HEK293 (cell line): Measurements from ENCODE around the gene MAP3K9.

ENCODE experiments used
- CTCF ChIA-PET: fragments of 350-600 bp; formaldehyde crosslinking; extraction: SDS; loops from one replicate; lab custom pipeline; 2021; ENCODE audit warnings: antibody characterized with exemption; lab: Yijun Ruan, JAX
- POLR2A ChIA-PET: fragments of 300-600 bp; formaldehyde crosslinking; extraction: SDS; loops from one replicate; lab custom pipeline; 2020; ENCODE audit warnings: antibody characterized with exemption, inconsistent platforms; lab: Yijun Ruan, JAX
- H3K27ac ChIP-seq: fragments of 200-500 bp; sonication (Bioruptor generic); 2 replicates; pipeline ENCODE4 v1.5.1; 2014; ENCODE audit warnings: low read depth, low read length, control low read depth, inconsistent platforms; ENCODE audit errors: extremely low read depth
- H3K36me3 ChIP-seq, 2 experiments: fragments of 200-500 bp in 1 of 2; sonication (Bioruptor generic) in 1 of 2; 1 replicate in 1 of 2; 2 replicates in 1 of 2; pipeline ENCODE4 v1.5.1; 2014 to 2017; ENCODE audit warnings: inconsistent platforms in 2 of 2, low read length in 2 of 2; ENCODE audit not compliant: control insufficient read depth in 2 of 2, insufficient read depth in 1 of 2
- H3K4me1 ChIP-seq: fragments of 200-500 bp; sonication (Bioruptor generic); 2 replicates; pipeline ENCODE4 v1.5.1; 2014; ENCODE audit warnings: mild to moderate bottlenecking, low read length, inconsistent platforms; ENCODE audit not compliant: control insufficient read depth, insufficient read depth
- H3K4me3 ChIP-seq: 2 replicates; pipeline ENCODE4 v1.5.1; 2011; ENCODE audit warnings: low read depth, mild to moderate bottlenecking, control low read depth, low read length, moderate library complexity
- H3K9me3 ChIP-seq: fragments of 200-500 bp; sonication (Bioruptor generic); 2 replicates; pipeline ENCODE4 v1.5.1; 2014; ENCODE audit warnings: low read depth, low read length, inconsistent platforms; ENCODE audit not compliant: control insufficient read depth, insufficient read depth
- BCL11B ChIP-seq: fragments of 450-650 bp; formaldehyde crosslinking; IDR thresholded peaks from 2 replicates; pipeline ENCODE4 v1.5.1; 2016; ENCODE audit warnings: low read depth, missing biosample characterization, missing genetic modification characterization
- KLF17 ChIP-seq: fragments of 450-650 bp; formaldehyde crosslinking; IDR thresholded peaks from 2 replicates; pipeline ENCODE4 v1.5.1; 2016; ENCODE audit warnings: missing biosample characterization, missing genetic modification characterization
- KLF7 ChIP-seq: fragments of 450-650 bp; formaldehyde crosslinking; IDR thresholded peaks from 2 replicates; pipeline ENCODE4 v1.5.1; 2016; ENCODE audit warnings: missing biosample characterization, missing genetic modification characterization, borderline replicate concordance
- KLF8 ChIP-seq: fragments of 450-650 bp; formaldehyde crosslinking; IDR thresholded peaks from 2 replicates; pipeline ENCODE4 v1.5.1; 2016; ENCODE audit warnings: missing biosample characterization, missing genetic modification characterization
- PRDM4 ChIP-seq: fragments of 450-650 bp; formaldehyde crosslinking; IDR thresholded peaks from 2 replicates; pipeline ENCODE4 v1.5.1; 2017; ENCODE audit warnings: missing biosample characterization, missing genetic modification characterization
- SETDB1 ChIP-seq: IDR thresholded peaks from one replicate; pipeline ENCODE4 v1.6.1; 2017; ENCODE audit warnings: mild to moderate bottlenecking, low read length, moderate library complexity, mixed read lengths; ENCODE audit not compliant: insufficient read length
- ZFHX2 ChIP-seq: fragments of 450-650 bp; formaldehyde crosslinking; conservative IDR thresholded peaks from 2 replicates; pipeline ENCODE4 v1.5.1; 2016; ENCODE audit warnings: missing biosample characterization, missing genetic modification characterization
- ZNF214 ChIP-seq: fragments of 450-650 bp; formaldehyde crosslinking; IDR thresholded peaks from 2 replicates; pipeline ENCODE4 v1.5.1; 2017; ENCODE audit warnings: missing biosample characterization, mild to moderate bottlenecking, missing genetic modification characterization, borderline replicate concordance
- ZNF266 ChIP-seq: fragments of 450-650 bp; formaldehyde crosslinking; IDR thresholded peaks from 2 replicates; pipeline ENCODE4 v1.5.1; 2016; ENCODE audit warnings: missing biosample characterization, missing genetic modification characterization, low read depth
- ZNF530 ChIP-seq: fragments of 450-650 bp; formaldehyde crosslinking; IDR thresholded peaks from 2 replicates; pipeline ENCODE4 v1.5.1; 2016; ENCODE audit warnings: low read depth, missing biosample characterization, missing genetic modification characterization
- ZNF600 ChIP-seq: fragments of 450-650 bp; formaldehyde crosslinking; IDR thresholded peaks from 2 replicates; pipeline ENCODE4 v1.5.1; 2016; ENCODE audit warnings: missing biosample characterization, missing genetic modification characterization
- ZNF670 ChIP-seq: fragments of 450-650 bp; formaldehyde crosslinking; IDR thresholded peaks from 2 replicates; pipeline ENCODE4 v1.5.1; 2016; ENCODE audit warnings: missing biosample characterization, missing genetic modification characterization, low read depth
- ZNF677 ChIP-seq: fragments of 450-650 bp; IDR thresholded peaks from 2 replicates; pipeline ENCODE4 v1.5.0; 2018; ENCODE audit warnings: missing biosample characterization, mild to moderate bottlenecking, missing genetic modification characterization, moderate library complexity
- ZNF76 ChIP-seq: fragments of 450-650 bp; formaldehyde crosslinking; IDR thresholded peaks from 2 replicates; pipeline ENCODE4; 2016; ENCODE audit warnings: low read depth, missing biosample characterization, missing genetic modification characterization, borderline replicate concordance
- TF ChIP-seq, protein P1 (sequence below): fragments of 450-650 bp; formaldehyde crosslinking; IDR thresholded peaks from 2 replicates; pipeline ENCODE4 v1.5.1; 2016; ENCODE audit warnings: missing biosample characterization, missing genetic modification characterization
- TF ChIP-seq, protein P2 (sequence below): fragments of 450-650 bp; formaldehyde crosslinking; IDR thresholded peaks from 2 replicates; pipeline ENCODE4 v1.5.1; 2017; ENCODE audit warnings: missing biosample characterization, missing genetic modification characterization
- TF ChIP-seq, protein P3 (sequence below): fragments of 450-650 bp; formaldehyde crosslinking; IDR thresholded peaks from 2 replicates; pipeline ENCODE4 v1.5.1; 2016; ENCODE audit warnings: missing biosample characterization, missing genetic modification characterization
- TF ChIP-seq, protein P4 (sequence below): fragments of 450-650 bp; formaldehyde crosslinking; IDR thresholded peaks from 2 replicates; pipeline ENCODE4 v1.5.1; 2016; ENCODE audit warnings: missing biosample characterization, missing genetic modification characterization
- TF ChIP-seq, protein P5 (sequence below): fragments of 450-650 bp; formaldehyde crosslinking; IDR thresholded peaks from 2 replicates; pipeline ENCODE4 v1.5.1; 2016; ENCODE audit warnings: missing biosample characterization, missing genetic modification characterization, borderline replicate concordance

Gene MAP3K9

GRCh38 chr14:70711451-70711850 lies 97.9 kb downstream of the MAP3K9 start (continued):
- TF ChIP-seq PRDM4 (tag by site-specific recombination) (no peak), SETDB1 (no peak), KLF7 (no peak), KLF17 (tag by site-specific recombination) (no peak), KLF8 (tag by site-specific recombination) (no peak), ZNF670 (no peak), BCL11B (tag by site-specific recombination) (no peak), ZNF600 (tag by site-specific recombination) (no peak)
- TF ChIP-seq, protein P1, sequence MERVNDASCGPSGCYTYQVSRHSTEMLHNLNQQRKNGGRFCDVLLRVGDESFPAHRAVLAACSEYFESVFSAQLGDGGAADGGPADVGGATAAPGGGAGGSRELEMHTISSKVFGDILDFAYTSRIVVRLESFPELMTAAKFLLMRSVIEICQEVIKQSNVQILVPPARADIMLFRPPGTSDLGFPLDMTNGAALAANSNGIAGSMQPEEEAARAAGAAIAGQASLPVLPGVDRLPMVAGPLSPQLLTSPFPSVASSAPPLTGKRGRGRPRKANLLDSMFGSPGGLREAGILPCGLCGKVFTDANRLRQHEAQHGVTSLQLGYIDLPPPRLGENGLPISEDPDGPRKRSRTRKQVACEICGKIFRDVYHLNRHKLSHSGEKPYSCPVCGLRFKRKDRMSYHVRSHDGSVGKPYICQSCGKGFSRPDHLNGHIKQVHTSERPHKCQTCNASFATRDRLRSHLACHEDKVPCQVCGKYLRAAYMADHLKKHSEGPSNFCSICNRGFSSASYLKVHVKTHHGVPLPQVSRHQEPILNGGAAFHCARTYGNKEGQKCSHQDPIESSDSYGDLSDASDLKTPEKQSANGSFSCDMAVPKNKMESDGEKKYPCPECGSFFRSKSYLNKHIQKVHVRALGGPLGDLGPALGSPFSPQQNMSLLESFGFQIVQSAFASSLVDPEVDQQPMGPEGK (tag by site-specific recombination), result no peak
- TF ChIP-seq, protein P2, sequence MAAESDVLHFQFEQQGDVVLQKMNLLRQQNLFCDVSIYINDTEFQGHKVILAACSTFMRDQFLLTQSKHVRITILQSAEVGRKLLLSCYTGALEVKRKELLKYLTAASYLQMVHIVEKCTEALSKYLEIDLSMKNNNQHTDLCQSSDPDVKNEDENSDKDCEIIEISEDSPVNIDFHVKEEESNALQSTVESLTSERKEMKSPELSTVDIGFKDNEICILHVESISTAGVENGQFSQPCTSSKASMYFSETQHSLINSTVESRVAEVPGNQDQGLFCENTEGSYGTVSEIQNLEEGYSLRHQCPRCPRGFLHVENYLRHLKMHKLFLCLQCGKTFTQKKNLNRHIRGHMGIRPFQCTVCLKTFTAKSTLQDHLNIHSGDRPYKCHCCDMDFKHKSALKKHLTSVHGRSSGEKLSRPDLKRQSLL (tag by site-specific recombination), result no peak

GRCh38 chr14:70709726-70710382 lies 99.5 kb downstream of the MAP3K9 start:
- POLR2A ChIA-PET, result no interaction called here
- Histone ChIP-seq H3K9me3 (no peaks in the 10 kb centered on the region), H3K4me3 (no peak overlapping the region), H3K27ac (no peak overlapping the region), H3K36me3 (no peaks in the 10 kb centered on the region), H3K4me1 (no peaks in the 10 kb centered on the region)
- CTCF ChIA-PET, result interaction anchor here (0.7 to 1.3 kb wide), 5 partner anchors 65 to 122 kb away, joined by 3 to 4 read pairs (median 3); no protein-coding TSS in a partner anchor
- TF ChIP-seq, protein P3, sequence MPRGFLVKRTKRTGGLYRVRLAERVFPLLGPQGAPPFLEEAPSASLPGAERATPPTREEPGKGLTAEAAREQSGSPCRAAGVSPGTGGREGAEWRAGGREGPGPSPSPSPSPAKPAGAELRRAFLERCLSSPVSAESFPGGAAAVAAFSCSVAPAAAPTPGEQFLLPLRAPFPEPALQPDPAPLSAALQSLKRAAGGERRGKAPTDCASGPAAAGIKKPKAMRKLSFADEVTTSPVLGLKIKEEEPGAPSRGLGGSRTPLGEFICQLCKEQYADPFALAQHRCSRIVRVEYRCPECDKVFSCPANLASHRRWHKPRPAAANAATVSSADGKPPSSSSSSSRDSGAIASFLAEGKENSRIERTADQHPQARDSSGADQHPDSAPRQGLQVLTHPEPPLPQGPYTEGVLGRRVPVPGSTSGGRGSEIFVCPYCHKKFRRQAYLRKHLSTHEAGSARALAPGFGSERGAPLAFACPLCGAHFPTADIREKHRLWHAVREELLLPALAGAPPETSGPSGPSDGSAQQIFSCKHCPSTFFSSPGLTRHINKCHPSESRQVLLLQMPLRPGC (tag by site-specific recombination), result no peak
- TF ChIP-seq, protein P4, sequence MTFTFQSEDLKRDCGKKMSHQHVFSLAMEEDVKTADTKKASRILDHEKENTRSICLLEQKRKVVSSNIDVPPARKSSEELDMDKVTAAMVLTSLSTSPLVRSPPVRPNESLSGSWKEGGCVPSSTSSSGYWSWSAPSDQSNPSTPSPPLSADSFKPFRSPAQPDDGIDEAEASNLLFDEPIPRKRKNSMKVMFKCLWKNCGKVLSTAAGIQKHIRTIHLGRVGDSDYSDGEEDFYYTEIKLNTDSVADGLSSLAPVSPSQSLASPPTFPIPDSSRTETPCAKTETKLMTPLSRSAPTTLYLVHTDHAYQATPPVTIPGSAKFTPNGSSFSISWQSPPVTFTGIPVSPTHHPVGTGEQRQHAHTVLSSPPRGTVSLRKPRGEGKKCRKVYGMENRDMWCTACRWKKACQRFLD, result no peak
- TF ChIP-seq, protein P5, sequence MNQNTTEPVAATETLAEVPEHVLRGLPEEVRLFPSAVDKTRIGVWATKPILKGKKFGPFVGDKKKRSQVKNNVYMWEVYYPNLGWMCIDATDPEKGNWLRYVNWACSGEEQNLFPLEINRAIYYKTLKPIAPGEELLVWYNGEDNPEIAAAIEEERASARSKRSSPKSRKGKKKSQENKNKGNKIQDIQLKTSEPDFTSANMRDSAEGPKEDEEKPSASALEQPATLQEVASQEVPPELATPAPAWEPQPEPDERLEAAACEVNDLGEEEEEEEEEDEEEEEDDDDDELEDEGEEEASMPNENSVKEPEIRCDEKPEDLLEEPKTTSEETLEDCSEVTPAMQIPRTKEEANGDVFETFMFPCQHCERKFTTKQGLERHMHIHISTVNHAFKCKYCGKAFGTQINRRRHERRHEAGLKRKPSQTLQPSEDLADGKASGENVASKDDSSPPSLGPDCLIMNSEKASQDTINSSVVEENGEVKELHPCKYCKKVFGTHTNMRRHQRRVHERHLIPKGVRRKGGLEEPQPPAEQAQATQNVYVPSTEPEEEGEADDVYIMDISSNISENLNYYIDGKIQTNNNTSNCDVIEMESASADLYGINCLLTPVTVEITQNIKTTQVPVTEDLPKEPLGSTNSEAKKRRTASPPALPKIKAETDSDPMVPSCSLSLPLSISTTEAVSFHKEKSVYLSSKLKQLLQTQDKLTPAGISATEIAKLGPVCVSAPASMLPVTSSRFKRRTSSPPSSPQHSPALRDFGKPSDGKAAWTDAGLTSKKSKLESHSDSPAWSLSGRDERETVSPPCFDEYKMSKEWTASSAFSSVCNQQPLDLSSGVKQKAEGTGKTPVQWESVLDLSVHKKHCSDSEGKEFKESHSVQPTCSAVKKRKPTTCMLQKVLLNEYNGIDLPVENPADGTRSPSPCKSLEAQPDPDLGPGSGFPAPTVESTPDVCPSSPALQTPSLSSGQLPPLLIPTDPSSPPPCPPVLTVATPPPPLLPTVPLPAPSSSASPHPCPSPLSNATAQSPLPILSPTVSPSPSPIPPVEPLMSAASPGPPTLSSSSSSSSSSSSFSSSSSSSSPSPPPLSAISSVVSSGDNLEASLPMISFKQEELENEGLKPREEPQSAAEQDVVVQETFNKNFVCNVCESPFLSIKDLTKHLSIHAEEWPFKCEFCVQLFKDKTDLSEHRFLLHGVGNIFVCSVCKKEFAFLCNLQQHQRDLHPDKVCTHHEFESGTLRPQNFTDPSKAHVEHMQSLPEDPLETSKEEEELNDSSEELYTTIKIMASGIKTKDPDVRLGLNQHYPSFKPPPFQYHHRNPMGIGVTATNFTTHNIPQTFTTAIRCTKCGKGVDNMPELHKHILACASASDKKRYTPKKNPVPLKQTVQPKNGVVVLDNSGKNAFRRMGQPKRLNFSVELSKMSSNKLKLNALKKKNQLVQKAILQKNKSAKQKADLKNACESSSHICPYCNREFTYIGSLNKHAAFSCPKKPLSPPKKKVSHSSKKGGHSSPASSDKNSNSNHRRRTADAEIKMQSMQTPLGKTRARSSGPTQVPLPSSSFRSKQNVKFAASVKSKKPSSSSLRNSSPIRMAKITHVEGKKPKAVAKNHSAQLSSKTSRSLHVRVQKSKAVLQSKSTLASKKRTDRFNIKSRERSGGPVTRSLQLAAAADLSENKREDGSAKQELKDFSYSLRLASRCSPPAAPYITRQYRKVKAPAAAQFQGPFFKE (tag by site-specific recombination), result no peak
- TF ChIP-seq ZNF76 (tag by site-specific recombination) (no peak), ZFHX2 (tag by site-specific recombination) (peak; percentile 44), ZNF266 (tag by site-specific recombination) (no peak), ZNF214 (tag by site-specific recombination) (no peak), ZNF530 (tag by site-specific recombination) (no peak), ZNF677 (no peak)
